ENCODE results near the gene FAM168B. TPM values are rescaled to one million over a fixed set of nuclear protein-coding genes. Genes with fewer than 3 reads are reported as not detected.

The FAM168B gene
- total and polyA plus RNA-seq, 2 of the 13 experiments (the other 11 are each of a cell fraction or from before 2014, with no cell fraction given): 64.5 to 113 TPM

DNA sequence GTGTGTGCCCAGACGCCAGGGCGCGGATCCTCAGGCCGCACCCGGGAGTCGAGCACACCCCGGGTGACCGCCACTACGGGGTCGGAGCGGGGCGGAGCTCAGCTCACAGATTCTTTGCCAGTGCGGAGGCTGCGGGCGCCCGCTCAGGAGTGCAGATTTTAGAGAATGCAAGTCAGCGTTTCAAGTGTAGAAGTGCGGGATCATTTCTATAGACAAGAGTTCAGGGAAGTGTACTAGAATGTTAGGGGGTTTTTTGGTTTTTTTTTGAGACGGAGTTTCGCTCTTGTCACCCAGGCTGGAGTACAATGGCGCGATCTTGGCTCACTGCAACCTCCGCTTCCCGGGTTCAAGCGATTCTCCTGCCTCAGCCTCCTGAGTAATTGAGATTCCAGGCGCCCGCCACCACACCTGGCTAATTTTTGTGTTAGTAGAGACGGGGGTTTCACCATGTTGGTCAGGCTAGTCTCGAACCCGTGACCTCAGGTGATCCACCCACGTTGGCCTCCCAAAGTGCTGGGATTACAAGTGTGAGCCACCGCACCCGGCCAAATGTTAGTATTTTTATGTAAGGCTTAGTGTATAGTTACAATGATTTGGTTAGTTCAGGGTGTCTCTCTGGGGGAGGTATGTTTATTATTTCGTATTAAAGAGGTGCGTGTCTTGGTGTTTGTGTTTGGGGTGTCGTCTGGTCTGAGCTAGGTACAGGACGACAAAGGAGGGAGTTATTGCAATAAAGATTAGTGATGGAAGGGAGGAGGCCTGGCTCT is 619 bp upstream of the FAM168B start (continued):
- TF ChIP-seq ZNF75D (CRISPR knock-in tag; IDR thresholded peaks at IDR 0.05; ENCODE audit: borderline replicate concordance) (no peak), ZNF225 (CRISPR knock-in tag; IDR thresholded peaks at IDR 0.05) (peak; percentile 74), HINFP (CRISPR knock-in tag; IDR thresholded peaks at IDR 0.05; ENCODE audit: low read depth) (no peak), CHCHD3 (CRISPR knock-in tag; IDR thresholded peaks at IDR 0.05) (no peak), MEF2D (CRISPR knock-in tag; IDR thresholded peaks at IDR 0.05) (no peak), BATF2 (CRISPR knock-in tag; IDR thresholded peaks at IDR 0.05) (no peak), UBTF (CRISPR knock-in tag; IDR thresholded peaks at IDR 0.05) (peak; percentile 40; the same call in 1 of the 2 replicates), SRF (IDR thresholded peaks at IDR 0.05; ENCODE audit: low read depth, low read length) (no peak), CENPX (CRISPR knock-in tag; IDR thresholded peaks at IDR 0.05) (no peak), CREB1 (IDR thresholded peaks at IDR 0.05) (no peak), CREB1 (CRISPR knock-in tag; IDR thresholded peaks at IDR 0.05) (no peak), ZFP41 (CRISPR knock-in tag; IDR thresholded peaks at IDR 0.05; ENCODE audit: borderline replicate concordance) (0 out of 2 replicates have a peak, but pooled peaks have one; percentile 30), STAT5B (CRISPR knock-in tag; IDR thresholded peaks at IDR 0.05) (no peak), ZNF30 (CRISPR knock-in tag; IDR thresholded peaks at IDR 0.05) (no peak; the same call in 1 of the 2 replicates), YEATS2 (CRISPR knock-in tag; IDR thresholded peaks at IDR 0.05; ENCODE audit: borderline replicate concordance) (peak; percentile 79; the same call in 1 of the 2 replicates), REPIN1 (CRISPR knock-in tag; IDR thresholded peaks at IDR 0.05; ENCODE audit: borderline replicate concordance, low read depth) (no peak), XRCC5 (optimal IDR thresholded peaks at IDR 0.05; ENCODE audit: low read length) (no peak), ONECUT2 (CRISPR knock-in tag; IDR thresholded peaks at IDR 0.05) (no peak), KLF13 (CRISPR knock-in tag; IDR thresholded peaks at IDR 0.05) (no peak), AGO1 (IDR thresholded peaks at IDR 0.05; ENCODE audit: low read depth, low read length, poor library complexity, severe bottlenecking) (no peak), RFXANK (CRISPR knock-in tag; IDR thresholded peaks at IDR 0.05) (no peak), ESRRA (CRISPR knock-in tag; IDR thresholded peaks at IDR 0.05; ENCODE audit: low read depth) (no peak)
- TF ChIP-seq, protein P1, sequence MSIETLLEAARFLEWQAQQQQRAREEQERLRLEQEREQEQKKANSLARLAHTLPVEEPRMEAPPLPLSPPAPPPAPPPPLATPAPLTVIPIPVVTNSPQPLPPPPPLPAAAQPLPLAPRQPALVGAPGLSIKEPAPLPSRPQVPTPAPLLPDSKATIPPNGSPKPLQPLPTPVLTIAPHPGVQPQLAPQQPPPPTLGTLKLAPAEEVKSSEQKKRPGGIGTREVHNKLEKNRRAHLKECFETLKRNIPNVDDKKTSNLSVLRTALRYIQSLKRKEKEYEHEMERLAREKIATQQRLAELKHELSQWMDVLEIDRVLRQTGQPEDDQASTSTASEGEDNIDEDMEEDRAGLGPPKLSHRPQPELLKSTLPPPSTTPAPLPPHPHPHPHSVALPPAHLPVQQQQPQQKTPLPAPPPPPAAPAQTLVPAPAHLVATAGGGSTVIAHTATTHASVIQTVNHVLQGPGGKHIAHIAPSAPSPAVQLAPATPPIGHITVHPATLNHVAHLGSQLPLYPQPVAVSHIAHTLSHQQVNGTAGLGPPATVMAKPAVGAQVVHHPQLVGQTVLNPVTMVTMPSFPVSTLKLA (IDR thresholded peaks at IDR 0.05): no peak; the same call in 1 of the 2 replicates
- TF ChIP-seq, protein P2, sequence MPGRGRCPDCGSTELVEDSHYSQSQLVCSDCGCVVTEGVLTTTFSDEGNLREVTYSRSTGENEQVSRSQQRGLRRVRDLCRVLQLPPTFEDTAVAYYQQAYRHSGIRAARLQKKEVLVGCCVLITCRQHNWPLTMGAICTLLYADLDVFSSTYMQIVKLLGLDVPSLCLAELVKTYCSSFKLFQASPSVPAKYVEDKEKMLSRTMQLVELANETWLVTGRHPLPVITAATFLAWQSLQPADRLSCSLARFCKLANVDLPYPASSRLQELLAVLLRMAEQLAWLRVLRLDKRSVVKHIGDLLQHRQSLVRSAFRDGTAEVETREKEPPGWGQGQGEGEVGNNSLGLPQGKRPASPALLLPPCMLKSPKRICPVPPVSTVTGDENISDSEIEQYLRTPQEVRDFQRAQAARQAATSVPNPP (CRISPR knock-in tag; IDR thresholded peaks at IDR 0.05): no peak

Data from HepG2 (cell line).